Measurements from ENCODE around the gene CPNE5. TPM values are rescaled to one million over a fixed set of nuclear protein-coding genes. Genes with fewer than 3 reads are reported as not detected.

CPNE5 gene
- total and polyA plus RNA-seq, 8 donors = 1.2 to 15.9 (median 2.4) TPM; not detected in 1

DNA sequence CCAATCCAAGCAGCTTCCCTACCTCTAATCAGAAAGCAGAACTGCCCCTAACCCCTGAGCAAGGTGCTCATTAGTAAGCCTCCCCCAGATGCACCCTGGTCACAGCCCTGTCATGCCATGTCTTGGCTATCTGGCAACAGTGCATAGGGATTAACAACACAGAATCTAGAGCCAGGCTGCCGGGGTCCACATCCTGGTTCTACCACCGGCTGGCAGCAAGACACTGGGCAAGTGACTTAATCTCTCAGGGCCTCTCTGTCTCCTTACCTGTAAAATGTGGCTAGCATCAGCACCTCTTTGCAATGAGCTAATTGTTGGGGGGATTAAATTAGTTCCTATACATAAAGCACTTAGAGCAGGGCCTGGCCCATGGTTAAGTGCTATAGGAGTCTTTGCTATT is 68.1 kb downstream of the CPNE5 start:
- WGBS, 5 donors = 85 to 100% (median 96%) methylated on average over 2 of the region's 2 CpGs
- intact Hi-C loops (cut with DNase I; ENCODE audit: low total_unique reads) = loop anchor here (5.0 kb wide), 1 partner anchor 76 kb away; no protein-coding TSS in a partner anchor
- H3K27me3 ChIP-seq = peaks cover 0 to under 1% (median 0%) of the 10 kb centered on the region in 3 donors
- H3K27ac ChIP-seq = no peak overlapping the region
- peaks cover 6 to 38% (median 8%) of the 10 kb centered on the region in 4 donors for H3K4me1 ChIP-seq
- no peaks in the 10 kb centered on the region for H3K9me3 ChIP-seq
- H3K36me3 ChIP-seq = no peaks in the 10 kb centered on the region
- no peak overlapping the region for H3K4me3 ChIP-seq
- DNase-seq = no peak
- no peak for TF ChIP-seq EP300 (IDR thresholded peaks at IDR 0.05)
- TF ChIP-seq, protein P1, sequence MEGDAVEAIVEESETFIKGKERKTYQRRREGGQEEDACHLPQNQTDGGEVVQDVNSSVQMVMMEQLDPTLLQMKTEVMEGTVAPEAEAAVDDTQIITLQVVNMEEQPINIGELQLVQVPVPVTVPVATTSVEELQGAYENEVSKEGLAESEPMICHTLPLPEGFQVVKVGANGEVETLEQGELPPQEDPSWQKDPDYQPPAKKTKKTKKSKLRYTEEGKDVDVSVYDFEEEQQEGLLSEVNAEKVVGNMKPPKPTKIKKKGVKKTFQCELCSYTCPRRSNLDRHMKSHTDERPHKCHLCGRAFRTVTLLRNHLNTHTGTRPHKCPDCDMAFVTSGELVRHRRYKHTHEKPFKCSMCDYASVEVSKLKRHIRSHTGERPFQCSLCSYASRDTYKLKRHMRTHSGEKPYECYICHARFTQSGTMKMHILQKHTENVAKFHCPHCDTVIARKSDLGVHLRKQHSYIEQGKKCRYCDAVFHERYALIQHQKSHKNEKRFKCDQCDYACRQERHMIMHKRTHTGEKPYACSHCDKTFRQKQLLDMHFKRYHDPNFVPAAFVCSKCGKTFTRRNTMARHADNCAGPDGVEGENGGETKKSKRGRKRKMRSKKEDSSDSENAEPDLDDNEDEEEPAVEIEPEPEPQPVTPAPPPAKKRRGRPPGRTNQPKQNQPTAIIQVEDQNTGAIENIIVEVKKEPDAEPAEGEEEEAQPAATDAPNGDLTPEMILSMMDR (IDR thresholded peaks at IDR 0.05) = no peak
- no peak for TF ChIP-seq POLR2AphosphoS5 (IDR thresholded peaks at IDR 0.05)
- TF ChIP-seq POLR2A (IDR thresholded peaks at IDR 0.05) = no peak

DNA sequence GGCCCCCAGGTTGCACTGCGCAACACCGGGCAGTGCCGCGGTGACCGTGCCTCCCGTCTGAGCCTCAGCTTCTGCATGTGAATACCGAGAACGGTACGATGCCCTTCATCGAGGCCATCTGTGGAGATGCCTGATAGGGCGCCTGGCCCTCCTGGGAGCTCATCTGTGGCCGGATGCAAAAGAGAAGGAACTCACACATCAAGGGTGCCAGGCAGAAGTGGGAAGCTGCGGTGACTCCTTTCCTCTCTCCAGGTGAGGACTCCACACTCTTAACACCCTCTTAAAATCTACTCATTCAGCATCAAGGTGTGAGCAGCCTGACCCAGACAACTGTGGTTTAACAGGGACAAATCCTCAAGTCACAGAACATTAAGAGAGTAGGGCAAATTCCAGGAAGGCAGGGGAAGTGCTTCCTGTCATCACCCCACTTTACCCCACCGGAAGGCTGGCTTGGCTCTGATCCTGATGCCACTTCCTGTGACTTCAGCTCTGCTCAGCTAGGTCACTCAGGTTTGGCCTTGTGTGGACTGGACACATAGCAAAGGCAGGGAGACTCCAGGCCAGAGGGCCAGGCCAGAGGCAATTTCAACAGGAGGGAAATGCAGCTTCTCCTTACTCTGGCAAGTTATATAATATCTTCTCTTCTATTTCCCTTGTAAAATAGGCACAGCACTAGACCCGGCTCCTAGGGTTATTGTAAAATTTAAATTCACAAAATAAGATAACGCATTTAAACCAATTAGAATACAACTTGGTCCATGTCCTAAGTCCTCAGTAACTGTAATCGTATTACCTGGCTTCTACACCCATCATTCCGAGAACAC is 69.4 kb downstream of the CPNE5 start:
- Histone ChIP-seq H3K9me3 (no peaks in the 10 kb centered on the region), H3K36me3 (no peaks in the 10 kb centered on the region), H3K4me1 (peaks cover 7 to 46% (median 15%) of the 10 kb centered on the region in 4 donors), H3K4me3 (no peak overlapping the region), H3K27me3 (no peaks in the 10 kb centered on the region), H3K27ac (peak overlapping the region in 2 of 5 donors; percentile 55 to 63)
- intact Hi-C loops (cut with DNase I; ENCODE audit: low total_unique reads) = loop anchor here (5.0 to 10.0 kb wide), 2 partner anchors 77 to 245 kb away; no protein-coding TSS in a partner anchor
- TF ChIP-seq EP300 (IDR thresholded peaks at IDR 0.05) = no peak
- no peak for TF ChIP-seq POLR2AphosphoS5 (IDR thresholded peaks at IDR 0.05)
- no peak for TF ChIP-seq POLR2A (IDR thresholded peaks at IDR 0.05)
- TF ChIP-seq, protein P1 (IDR thresholded peaks at IDR 0.05) = no peak
- WGBS, 5 donors = 64 to 85% (median 77%) methylated on average over 9 to 18 of the region's 18 CpGs
- DNase-seq = peak in 1 of 2 donors; percentile 34

DNA sequence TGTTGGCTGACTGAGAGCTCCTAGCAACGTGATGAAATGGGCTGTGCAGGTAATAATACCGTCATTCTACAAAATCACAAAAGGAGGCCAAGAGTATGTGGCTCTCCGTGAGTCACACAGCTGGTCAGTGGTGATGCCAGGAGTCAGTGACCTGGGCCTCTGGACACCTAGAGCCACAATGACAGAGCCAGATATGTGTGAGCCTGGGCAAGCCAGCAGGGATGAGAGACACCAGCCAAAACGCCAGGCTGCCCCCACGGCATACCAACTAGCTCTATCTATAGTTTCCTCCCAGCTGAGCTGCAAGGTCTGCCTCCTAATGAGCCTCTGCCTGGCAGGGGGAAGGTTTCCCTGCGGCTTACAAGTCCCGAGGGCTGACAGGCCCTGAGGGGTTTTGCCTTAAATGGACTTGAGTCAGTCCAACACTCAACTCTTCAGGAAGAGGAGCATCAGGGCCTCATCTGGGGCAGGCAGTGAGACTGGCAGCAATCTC is 70.0 kb downstream of the CPNE5 start:
- H3K27ac ChIP-seq = peak overlapping the region in 2 of 5 donors; percentile 55 to 63
- no peak for DNase-seq
- 46 to 84% (median 73%) methylated on average over 3 to 7 of the region's 7 CpGs for WGBS, 5 donors
- H3K36me3 ChIP-seq = no peaks in the 10 kb centered on the region
- intact Hi-C loops (cut with DNase I; ENCODE audit: low total_unique reads) = loop anchor here (10.0 kb wide), 1 partner anchor 246 kb away; no protein-coding TSS in a partner anchor
- no peaks in the 10 kb centered on the region for H3K9me3 ChIP-seq
- no peak overlapping the region for H3K4me3 ChIP-seq
- TF ChIP-seq POLR2A (IDR thresholded peaks at IDR 0.05) (no peak), POLR2AphosphoS5 (IDR thresholded peaks at IDR 0.05) (no peak), EP300 (IDR thresholded peaks at IDR 0.05) (no peak)
- TF ChIP-seq, protein P1 (IDR thresholded peaks at IDR 0.05) = no peak
- peaks cover 7 to 46% (median 15%) of the 10 kb centered on the region in 4 donors for H3K4me1 ChIP-seq
- no peaks in the 10 kb centered on the region for H3K27me3 ChIP-seq

DNA sequence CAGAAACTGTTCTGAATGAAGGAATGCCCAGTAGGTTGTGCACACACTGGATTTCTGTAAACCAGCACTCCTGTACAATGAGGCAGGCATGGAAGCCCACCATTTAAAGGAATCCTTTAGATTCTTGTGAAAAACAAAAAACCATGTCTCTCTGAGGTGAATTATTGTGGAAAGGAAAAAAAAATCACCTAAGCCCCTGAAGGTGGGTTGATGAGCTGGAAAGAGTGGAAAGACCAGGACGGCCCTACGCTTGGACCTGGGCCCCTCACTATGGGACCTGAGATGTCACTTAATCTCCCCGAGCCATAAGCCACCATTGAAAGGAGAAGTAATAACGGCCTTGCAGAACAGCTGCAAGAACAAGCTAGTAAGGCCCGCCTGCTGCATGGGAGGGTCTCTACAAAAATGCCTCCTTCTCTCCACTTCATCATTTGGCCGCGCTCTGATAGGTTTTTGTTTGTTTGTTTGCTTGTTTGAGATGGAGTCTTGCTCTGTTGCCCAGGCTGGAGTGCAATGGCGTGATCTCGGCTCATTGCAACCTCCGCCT is 72.8 kb downstream of the CPNE5 start:
- H3K36me3 ChIP-seq = no peaks in the 10 kb centered on the region
- TF ChIP-seq EP300 (IDR thresholded peaks at IDR 0.05) = no peak
- TF ChIP-seq POLR2A (IDR thresholded peaks at IDR 0.05) = no peak
- TF ChIP-seq, protein P1 (IDR thresholded peaks at IDR 0.05) = no peak
- no peak for TF ChIP-seq POLR2AphosphoS5 (IDR thresholded peaks at IDR 0.05)
- no peak overlapping the region for H3K27ac ChIP-seq
- intact Hi-C loops (cut with DNase I; ENCODE audit: low total_unique reads) = loop anchor here (10.0 kb wide), 1 partner anchor 248 kb away; no protein-coding TSS in a partner anchor
- H3K9me3 ChIP-seq = no peaks in the 10 kb centered on the region
- no peak overlapping the region for H3K4me3 ChIP-seq
- WGBS, 5 donors = 81 to 94% (median 91%) methylated on average over 10 of the region's 10 CpGs
- peaks cover 7 to 46% (median 15%) of the 10 kb centered on the region in 4 donors for H3K4me1 ChIP-seq
- DNase-seq = no peak
- H3K27me3 ChIP-seq = no peaks in the 10 kb centered on the region

Measured in stomach (tissue), 9 donors.